COLO668 (cell line): ENCODE data around the gene LRIG1.

Experiments used
- DNase-seq: peaks from one replicate; lab custom pipeline; 2025; ENCODE audit not compliant: unreplicated experiment; lab: John Stamatoyannopoulos, UW

Gene LRIG1

DNA sequence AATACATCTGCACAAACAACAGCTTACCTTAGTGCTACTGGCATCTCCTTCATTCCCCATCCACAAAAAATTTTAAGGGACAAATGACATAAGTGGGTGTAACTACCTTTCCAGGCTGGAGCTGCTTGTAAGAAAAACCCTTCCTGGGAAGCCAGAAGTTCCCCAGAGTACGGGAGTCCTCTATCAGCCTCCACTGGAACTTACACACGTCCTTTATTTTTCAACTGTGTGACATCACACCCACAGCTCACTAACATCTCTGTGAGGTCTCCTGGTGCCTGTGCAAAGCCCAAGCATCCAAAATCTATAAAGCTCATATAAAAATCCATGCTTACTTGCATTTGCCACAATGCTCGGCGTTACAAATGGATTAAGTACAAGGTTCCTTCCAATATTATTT, 27.6 kb downstream of the LRIG1 start:
- DNase-seq, result no peak

DNA sequence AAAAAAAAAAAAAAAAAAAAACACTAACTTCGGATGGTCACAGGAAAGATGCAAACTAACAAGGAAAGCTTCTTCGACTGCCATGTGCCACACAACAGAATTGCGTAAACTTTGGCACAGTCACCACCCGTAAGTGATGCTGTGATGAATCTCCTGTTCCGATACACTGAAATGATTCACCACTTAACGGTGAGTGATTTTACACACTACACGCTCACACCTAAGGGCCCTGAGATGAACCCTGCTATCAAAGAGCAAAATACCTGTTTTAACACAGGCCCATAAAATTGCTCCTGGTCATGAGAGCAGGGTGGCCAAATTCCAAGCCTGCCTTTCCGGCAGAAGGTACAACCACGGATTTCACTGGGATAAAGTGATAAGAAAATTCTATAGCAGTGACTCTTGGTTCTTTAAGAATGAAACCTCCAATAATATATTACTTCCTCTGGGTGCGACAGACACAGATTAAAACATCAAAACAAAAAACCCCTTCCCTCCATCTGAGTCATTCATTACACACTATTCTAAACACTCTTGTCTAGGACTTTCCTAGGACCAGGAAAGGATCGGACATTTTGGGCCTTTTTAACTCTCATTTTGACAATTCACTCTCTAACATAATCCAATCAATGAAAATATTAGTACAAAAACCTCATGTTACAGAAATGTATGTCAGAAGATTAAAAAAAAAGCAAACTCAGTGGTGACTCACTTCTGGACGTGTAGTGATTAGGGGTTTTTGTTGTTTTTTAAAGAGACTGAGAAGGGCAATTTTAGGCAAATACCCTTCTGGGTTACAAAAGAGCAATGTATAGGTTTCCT, 28.3 kb downstream of the LRIG1 start:
- DNase-seq, result no peak

DNA sequence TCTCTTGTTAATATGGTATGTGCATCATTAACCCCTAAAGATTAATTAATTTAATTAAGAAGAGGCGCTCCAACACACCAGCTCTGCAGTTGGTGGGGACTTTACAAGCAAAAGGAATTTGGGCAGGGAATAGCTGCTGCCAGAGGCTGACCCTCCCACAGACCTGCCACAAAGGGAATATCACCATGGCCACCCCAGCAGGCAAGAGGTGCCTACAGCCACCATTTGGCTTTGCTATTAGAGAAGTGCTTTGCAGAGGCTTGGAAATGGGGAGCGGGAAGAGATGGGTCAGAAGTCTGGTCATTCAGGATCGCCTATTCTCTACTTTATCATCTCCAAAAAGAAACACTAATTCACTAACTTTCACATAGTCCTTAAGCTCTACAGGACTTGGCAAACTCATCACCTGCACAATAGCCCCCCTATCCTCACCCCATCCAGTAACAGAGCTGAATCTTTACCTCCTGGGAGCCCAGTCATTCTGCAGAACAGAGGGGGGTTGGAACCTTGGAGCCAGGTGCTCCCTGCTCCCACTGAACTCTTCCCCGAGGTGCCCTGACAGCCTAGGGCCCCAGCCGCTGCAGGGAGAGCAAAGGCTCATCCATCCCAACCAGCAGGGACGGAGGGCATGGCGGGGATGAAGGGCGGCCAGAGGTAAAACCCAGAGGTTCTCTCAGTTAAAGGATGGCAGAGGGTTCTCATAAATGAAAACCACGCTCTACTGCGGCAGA, 29.7 kb downstream of the LRIG1 start:
- DNase-seq, result no peak

DNA sequence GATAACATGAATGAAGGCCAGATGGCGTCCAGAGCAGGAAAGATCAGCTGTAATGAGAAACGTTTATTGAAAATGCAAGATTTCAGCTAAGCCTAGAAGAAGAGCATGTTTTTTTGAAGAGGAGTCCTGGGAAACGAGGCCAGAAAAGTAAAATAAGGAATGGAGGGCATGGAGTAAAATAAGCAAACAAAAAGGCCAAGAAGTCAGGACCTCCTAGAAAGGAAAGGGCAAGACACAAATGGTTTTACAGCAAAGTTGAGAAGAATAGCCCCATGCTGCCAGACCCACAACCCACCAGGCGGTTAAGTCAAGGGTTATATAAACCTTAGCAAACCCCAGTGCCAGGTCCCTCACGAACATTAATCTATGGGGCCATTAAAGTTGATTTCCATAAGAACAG, 30.5 kb downstream of the LRIG1 start:
- no peak for DNase-seq

DNA sequence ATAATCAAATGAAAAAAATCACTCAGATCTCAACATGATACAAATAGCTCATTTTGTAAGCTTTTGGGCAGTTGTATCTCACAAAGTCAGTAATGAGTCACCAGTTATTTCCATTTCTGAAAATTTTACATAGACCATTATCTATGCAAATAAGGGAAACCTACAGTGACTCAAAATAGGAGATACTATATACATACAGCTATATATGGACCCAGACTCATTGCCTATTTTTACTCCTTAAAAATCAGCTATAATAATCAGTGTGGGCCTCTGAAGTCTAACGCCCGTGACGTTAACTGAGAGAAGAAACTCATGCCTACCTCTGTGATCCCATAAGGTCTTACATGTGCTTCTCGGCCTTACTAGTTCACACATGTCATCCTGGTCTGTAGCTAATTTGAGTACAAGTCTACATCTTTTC, 31.6 kb downstream of the LRIG1 start:
- DNase-seq, result no peak

DNA sequence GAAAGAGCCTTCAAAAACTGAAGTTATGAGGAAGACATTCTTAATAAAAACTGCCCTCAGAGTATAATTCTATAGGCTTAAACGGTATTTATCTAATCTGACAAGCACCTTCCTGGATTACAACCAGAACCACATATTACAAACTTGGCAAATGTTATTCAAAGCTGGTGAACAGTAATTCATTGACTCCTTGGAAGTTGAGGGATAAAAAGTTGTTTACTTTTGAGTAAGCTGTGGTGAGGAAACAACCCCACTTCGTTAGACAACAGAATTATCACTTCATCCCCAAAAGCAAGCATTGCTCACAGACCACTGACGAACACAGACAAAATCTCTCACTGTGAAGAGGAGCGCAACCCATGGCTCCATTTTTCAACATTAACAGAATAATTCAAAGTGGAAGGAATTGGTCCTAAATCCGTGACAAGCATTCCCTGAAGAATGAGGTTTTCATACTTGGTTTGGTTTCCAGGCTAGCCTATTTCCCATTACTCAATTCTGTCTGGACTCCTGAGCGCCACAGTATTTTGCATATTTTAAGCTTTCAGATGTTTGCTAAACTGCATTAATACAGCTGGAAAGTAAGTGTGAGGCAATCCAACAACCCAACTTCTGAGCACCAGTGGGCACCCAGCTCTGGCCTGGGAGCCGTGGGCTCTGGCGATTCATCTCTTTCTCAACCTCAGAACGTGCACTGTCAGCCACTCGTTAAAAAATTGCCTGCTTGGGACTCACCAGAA, 32.7 kb downstream of the LRIG1 start:
- no peak for DNase-seq

DNA sequence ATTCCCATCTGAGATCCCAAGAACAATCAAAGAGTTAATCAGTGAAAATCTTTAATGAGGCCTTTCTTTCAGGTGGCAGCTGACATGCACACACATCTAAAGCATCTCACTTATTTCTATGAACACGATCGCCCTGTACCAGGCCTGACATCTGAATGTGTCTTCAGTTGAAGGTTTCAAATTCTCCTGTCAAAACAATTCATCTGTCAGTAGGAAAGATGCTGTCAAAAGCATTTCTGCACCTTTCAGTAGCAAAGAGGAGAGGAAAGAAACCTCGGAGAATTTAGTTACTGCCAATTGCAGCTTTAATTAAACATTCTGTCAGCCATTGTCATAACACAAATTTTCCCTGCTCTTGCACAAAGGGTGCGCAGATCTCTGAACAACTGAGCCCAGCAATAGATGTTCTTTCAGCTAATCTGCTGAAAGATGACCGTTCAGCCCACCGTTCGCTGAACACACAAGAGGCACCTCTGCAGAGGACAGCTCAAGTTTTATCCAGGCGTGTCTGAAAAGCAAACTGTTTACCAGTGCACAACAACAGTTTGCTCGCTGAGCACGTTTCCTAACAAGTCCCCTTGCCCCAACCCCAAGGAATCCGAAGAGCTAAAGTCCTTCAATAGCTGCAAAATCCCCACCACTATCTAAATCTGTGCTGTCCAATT, 34.1 kb downstream of the LRIG1 start:
- no peak for DNase-seq

DNA sequence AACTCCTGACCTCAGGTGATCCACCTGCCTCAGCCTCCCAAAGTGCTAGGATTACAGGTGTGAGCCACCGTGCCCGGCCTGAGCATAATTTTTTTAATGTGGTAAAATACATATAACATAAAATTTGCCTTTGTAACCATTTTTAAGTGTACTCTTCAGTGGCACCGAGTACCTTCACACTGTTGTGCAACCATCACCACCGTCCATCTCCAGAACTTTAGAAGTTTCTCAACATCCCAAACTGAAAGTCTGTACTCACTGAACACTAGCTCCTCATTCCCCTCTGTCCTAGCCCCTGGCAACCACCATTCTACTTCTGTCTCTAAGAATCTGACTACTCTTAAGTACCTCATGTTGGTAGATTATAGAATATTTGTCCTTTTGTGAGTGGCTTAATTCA, 35.2 kb downstream of the LRIG1 start:
- no peak for DNase-seq

DNA sequence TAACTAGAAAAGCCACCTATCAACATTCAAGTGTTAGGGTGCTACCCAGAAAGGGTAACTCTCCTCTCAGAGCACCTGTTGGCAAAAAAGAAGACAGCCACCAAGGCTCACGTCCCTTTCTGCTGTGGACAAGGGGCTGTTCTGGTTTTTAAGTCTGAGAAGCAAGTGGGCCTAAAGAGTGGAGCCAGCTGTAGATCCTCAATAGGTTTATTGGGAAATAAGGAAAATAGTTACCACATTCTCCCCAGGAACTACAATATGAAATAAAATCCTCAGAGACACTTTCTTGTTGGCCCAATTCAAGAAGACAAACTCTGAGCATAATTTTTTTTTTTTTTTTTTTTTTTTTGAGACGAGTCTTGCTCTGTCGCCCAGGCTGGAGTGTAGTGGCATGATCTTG, 35.8 kb downstream of the LRIG1 start:
- DNase-seq, result no peak

DNA sequence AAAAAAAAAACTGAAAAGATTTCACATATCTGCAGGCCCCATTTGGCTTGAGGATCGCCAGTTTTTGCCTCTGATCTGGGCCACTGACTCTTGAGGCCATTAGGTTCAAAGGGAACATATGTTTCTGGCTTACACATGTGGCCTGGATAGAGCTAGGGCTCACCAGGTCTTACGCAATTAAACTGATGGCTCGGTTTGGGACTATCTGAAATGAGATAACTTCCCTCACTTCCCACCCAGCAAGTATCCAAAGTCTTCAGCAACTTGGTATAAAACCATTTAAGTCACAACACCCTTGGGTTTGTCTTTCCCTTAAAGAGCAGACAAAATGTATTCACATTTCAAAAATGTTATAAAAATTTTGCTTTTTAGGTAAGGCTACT, 36.3 kb downstream of the LRIG1 start:
- DNase-seq, result no peak

DNA sequence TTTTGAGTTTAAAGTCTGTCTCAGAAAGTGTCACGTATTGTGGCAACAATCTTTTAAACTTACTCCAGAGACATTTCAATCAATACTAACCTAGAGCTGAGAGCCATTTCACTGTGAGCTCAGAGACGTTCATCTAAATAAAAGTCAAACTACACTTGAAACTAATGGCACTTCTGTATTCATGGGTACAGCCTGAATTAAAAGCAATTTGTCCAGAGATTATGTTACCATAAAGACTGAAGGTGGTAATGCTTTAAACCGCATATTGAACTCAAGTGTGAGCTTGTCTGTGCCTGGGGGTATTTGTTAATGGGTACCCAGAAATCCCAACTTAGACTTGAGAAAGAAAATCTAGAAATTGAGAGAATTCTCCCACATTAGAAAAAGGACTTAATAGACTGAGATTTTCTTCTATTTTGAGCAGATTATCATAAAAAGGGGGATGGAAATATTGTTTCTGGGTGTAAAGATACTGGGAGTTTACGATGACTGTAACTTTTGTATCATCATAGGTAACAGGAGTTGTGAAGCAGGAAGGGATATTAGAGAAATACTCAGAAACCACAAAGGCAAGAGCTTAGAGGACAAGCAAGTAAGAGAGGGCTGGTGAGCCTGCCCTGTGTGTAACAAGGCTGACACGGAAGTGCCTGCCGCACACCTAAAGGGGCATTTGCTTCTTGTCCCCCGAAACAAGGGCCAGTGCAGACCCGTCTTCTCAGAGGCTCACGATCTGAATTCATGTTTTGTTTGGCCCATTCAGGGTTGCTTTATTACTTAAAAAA, 36.9 kb downstream of the LRIG1 start:
- DNase-seq, result peak; percentile 4

DNA sequence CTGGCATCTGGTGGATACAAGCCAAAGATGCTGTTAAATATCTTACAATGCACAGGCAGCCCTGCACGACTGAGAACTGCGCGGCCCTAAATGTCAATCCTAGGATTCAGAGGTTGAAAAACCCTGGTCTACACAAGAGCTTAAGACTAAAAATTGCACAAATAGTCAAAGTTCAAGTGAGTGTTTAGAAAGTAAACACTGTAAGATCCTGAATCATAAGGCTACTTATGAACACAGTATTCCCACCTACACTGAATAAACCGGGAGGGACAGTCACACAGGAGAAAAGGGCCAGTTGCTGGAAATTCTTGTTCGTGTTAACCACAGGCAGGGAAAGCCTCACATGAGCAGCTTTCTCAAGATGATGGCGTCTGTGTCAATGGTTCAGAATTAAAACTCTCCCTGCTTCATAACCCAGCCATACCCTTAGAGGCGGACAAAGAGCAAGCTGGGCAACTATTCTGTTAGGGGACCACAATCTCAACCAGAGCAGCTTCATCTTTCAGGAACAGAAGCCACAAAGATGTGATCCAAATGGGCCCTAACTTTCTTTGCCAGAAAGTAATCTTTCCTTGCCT, 37.7 kb downstream of the LRIG1 start:
- no peak for DNase-seq

DNA sequence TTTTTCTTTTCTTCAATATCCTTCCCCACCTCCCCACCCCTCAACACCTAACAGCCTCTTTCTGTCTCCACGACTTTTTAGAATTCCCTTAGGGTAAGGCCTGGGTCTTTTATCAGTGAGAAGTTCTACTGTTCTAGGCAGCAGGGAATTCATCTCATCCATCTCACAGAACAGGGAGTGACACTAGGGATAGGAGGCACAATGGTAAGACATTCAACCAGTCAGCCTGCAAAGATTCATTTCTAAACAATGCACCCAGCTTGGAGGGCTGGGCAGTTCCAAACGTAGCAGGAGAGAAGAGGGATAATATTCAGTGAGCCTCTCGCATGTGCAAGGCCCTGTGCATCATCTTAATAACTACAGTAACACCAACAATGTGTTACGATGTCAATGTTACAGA, 43.6 kb downstream of the LRIG1 start:
- DNase-seq, result no peak

DNA sequence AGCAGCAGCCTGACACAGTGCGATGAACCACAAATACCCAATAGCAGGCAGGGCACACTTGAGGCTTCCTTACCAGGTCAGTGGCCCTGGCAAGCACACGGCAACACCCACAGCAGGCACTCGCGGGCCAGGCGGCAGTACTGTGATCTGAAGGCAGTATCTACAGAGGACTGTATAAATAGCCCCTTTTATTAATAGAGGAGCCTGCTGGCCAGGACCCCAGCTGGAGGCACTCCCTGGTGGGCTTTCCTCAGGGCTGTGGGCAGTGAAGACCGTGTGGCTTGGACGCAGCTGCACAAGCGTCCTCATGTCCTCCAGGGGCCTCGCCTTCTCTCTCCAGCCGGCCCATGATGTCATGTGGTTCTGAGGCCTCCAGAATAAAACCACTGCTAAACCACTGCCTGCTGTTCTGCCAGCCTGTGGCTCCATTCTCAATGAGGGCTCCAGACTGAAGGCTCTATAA, 44.1 kb downstream of the LRIG1 start:
- no peak for DNase-seq

DNA sequence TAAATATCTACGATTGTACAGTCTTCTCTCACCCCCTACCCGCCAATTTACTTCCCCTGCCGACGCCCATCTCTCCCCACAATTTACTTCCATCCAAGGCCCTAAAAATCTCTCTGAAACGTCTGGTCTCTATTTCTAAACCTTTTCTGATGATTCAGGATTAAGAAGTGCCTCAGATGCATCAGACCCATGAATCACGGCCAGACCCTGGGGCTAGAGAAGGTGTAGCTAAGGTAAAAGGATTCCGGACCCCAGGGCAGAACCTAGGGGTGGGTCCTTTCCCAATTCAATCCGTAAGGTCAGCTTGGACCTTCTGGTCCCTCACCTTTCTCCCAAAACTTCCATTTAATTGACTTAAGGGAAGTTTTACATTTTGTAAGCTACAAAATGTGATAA, 46.4 kb downstream of the LRIG1 start:
- no peak for DNase-seq

DNA sequence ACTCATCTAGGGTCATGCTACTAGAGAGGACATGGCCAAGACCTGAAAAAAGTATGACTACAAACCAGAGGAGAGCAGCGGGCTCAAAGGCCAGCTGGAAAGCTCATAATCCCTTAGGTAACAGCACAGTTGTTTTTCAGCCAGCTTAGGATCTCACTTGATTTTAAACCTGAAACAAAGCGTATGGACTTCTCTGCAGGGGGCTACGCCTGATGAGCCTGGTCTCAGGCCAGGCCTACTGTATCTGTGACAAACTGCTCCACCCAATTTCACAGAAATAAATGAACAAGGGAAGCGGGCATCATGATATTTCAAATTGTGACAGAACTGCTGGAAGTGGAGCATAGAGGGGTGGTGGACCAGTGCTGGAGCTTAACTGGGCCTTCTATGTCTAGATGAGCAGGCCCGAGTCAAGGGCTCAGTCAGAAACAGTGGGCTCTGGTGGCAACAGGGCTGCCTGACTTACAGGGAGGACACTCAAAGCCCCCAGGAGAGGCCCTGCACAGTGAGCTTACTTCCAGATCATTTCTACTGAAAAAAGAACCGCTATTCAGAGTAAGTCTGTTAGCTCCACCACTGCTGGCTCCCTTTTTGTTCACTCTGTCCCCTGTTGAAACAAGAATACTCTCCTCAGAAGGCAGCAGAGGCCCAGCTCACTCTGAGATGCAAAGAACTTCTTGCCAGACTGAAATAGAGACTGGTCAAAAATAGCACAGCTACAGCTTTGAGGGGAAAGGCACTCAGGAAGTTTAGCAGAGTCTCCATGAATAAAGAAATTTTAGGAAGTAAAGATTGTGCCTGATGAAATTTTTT, 47.0 kb downstream of the LRIG1 start:
- no peak for DNase-seq

DNA sequence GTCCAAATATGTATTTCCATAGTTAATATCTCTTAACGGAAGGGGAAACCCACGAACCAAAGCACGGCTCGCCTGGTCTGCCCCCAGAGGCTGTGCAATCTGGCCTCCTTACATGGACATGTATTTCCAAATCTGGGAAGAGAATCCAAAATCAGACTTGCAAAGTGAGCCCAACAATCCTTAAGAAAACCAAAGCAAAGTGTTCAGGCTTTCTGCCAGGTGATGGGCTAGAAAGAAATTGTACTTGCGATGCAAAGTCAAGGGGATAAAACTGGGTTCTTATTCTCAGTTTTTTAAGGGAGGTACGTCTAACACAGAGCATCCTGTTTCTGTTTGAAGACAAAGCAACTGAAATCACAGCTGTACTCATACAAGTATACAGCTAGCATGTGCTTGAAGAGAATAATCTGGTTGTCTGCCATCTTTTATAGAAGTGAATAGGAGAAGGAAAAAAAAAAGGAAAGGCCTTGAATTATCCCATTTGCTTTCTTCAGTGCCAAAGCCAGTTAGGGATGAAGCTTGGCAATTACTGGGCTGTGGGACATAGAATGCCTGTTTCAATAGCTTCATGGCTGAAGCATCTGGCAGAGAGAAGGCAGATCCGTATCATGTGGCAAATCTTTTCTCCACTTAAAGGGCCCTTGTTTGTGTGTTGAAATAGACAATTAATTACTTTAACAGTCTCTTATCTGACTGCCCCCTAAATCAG, 48.4 kb downstream of the LRIG1 start:
- no peak for DNase-seq

DNA sequence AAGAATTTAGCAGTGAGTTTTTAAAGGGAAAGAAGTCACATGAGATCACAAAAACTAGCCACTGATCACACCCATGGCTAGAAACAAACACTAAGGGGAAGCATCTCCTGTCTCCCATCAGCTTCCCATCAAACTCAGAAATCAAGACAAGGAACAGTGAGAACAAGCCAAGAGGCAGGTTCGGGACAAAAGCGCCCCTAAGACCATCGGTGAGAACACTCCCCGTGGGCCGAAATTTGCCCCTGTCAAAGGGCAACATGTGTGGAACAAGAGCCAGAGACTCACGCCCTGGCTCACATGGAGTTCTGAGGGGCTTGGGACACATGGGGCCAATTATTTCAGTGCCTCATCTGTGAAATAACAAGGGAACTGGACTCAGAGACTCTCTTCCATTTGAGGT, 49.1 kb downstream of the LRIG1 start:
- no peak for DNase-seq
